HUES48 (cell line): ENCODE data around the gene MCHR1.

Experiments used
- H3K27ac ChIP-seq: one replicate; pipeline ENCODE4 v1.7.0; 2013; ENCODE audit warnings: low read depth, low read length, inconsistent platforms
- H3K27me3 ChIP-seq: 2 replicates; pipeline ENCODE4 v1.6.1; 2013; ENCODE audit warnings: mild to moderate bottlenecking, low read length; ENCODE audit not compliant: control insufficient read depth, insufficient read depth
- H3K36me3 ChIP-seq: 2 replicates; pipeline ENCODE4 v1.6.1; 2013; ENCODE audit warnings: low read length; ENCODE audit not compliant: control insufficient read depth, insufficient read depth
- H3K4me1 ChIP-seq: 2 replicates; pipeline ENCODE4 v1.6.1; 2013; ENCODE audit warnings: mild to moderate bottlenecking, low read length; ENCODE audit not compliant: control insufficient read depth, insufficient read depth
- H3K4me3 ChIP-seq: 2 replicates; pipeline ENCODE4 v1.5.1; 2013; ENCODE audit warnings: mild to moderate bottlenecking, low read depth, low read length
- H3K9ac ChIP-seq: 2 replicates; pipeline ENCODE4 v1.6.1; 2013; ENCODE audit warnings: mild to moderate bottlenecking, low read depth, low read length, moderate library complexity
- H3K9me3 ChIP-seq: 2 replicates; pipeline ENCODE4 v1.6.1; 2013; ENCODE audit warnings: low read length; ENCODE audit not compliant: control insufficient read depth, insufficient read depth

Gene MCHR1

GRCh38 chr22:40701274-40701673, 22.0 kb downstream of the MCHR1 start:
- Histone ChIP-seq H3K9me3 (no peaks in the 10 kb centered on the region), H3K4me3 (no peak overlapping the region), H3K36me3 (no peaks in the 10 kb centered on the region), H3K27me3 (no peaks in the 10 kb centered on the region), H3K4me1 (peaks cover 4% of the 10 kb centered on the region; the same call in 1 of the 2 replicates), H3K9ac (no peak overlapping the region), H3K27ac (no peak overlapping the region)

- no peak overlapping the region for H3K27ac ChIP-seq
- no peaks in the 10 kb centered on the region for H3K36me3 ChIP-seq
- H3K9me3 ChIP-seq: peaks cover 6% of the 10 kb centered on the region
- H3K27me3 ChIP-seq: no peaks in the 10 kb centered on the region
- H3K4me1 ChIP-seq: peaks cover 4% of the 10 kb centered on the region; the same call in 1 of the 2 replicates
- H3K4me3 ChIP-seq: no peak overlapping the region
- no peak overlapping the region for H3K9ac ChIP-seq
Measured at GRCh38 chr22:40703174-40703573, 23.9 kb downstream of the MCHR1 start.

GRCh38 chr22:40703736-40704135, 24.5 kb downstream of the MCHR1 start:
- H3K27me3 ChIP-seq: no peaks in the 10 kb centered on the region
- H3K9ac ChIP-seq: no peak overlapping the region
- peaks cover 6% of the 10 kb centered on the region for H3K9me3 ChIP-seq
- peaks cover 4% of the 10 kb centered on the region; the same call in 1 of the 2 replicates for H3K4me1 ChIP-seq
- H3K36me3 ChIP-seq: no peaks in the 10 kb centered on the region
- H3K4me3 ChIP-seq: no peak overlapping the region
- H3K27ac ChIP-seq: no peak overlapping the region

- H3K27me3 ChIP-seq: no peaks in the 10 kb centered on the region
- no peak overlapping the region for H3K9ac ChIP-seq
Measured at GRCh38 chr22:40705918-40706682, 26.8 kb downstream of the MCHR1 start.

GRCh38 chr22:40707154-40707553, 27.9 kb downstream of the MCHR1 start:
- H3K4me3 ChIP-seq: no peak overlapping the region
- no peak overlapping the region for H3K9ac ChIP-seq
- peaks cover 9% of the 10 kb centered on the region for H3K4me1 ChIP-seq
- no peaks in the 10 kb centered on the region for H3K27me3 ChIP-seq
- peaks cover 6% of the 10 kb centered on the region for H3K9me3 ChIP-seq
- H3K27ac ChIP-seq: no peak overlapping the region
- H3K36me3 ChIP-seq: no peaks in the 10 kb centered on the region

More at GRCh38 chr22:40705918-40706682, 26.8 kb downstream of the MCHR1 start:
- H3K4me1 ChIP-seq: peaks cover 9% of the 10 kb centered on the region
- H3K9me3 ChIP-seq: peaks cover 6% of the 10 kb centered on the region
- no peaks in the 10 kb centered on the region for H3K36me3 ChIP-seq
- no peak overlapping the region for H3K4me3 ChIP-seq
- no peak overlapping the region for H3K27ac ChIP-seq

- Histone ChIP-seq H3K4me1 (peaks cover 9% of the 10 kb centered on the region), H3K36me3 (no peaks in the 10 kb centered on the region), H3K4me3 (no peak overlapping the region), H3K27me3 (no peaks in the 10 kb centered on the region), H3K27ac (no peak overlapping the region), H3K9ac (no peak overlapping the region), H3K9me3 (peaks cover 6% of the 10 kb centered on the region)
Measured at GRCh38 chr22:40708177-40708576, 28.9 kb downstream of the MCHR1 start.

- H3K4me3 ChIP-seq: no peak overlapping the region
- peaks cover 17% of the 10 kb centered on the region for H3K4me1 ChIP-seq
- no peak overlapping the region for H3K27ac ChIP-seq
- peaks cover 6% of the 10 kb centered on the region for H3K9me3 ChIP-seq
- H3K36me3 ChIP-seq: no peaks in the 10 kb centered on the region
- H3K9ac ChIP-seq: no peak overlapping the region
- H3K27me3 ChIP-seq: no peaks in the 10 kb centered on the region
Measured at GRCh38 chr22:40709752-40710413, 30.6 kb downstream of the MCHR1 start.

- Histone ChIP-seq H3K4me1 (peaks cover 14% of the 10 kb centered on the region), H3K27ac (no peak overlapping the region), H3K36me3 (no peaks in the 10 kb centered on the region), H3K9me3 (peaks cover 3% of the 10 kb centered on the region; the same call in 1 of the 2 replicates), H3K9ac (no peak overlapping the region), H3K4me3 (no peak overlapping the region), H3K27me3 (no peaks in the 10 kb centered on the region)
Measured at GRCh38 chr22:40712311-40712710, 33.0 kb downstream of the MCHR1 start.

- peaks cover 19% of the 10 kb centered on the region for H3K4me1 ChIP-seq
- peak overlapping the region; percentile 36 for H3K4me3 ChIP-seq
- no peaks in the 10 kb centered on the region for H3K27me3 ChIP-seq
- peak overlapping the region; percentile 86 for H3K27ac ChIP-seq
- peak overlapping the region; percentile 5; the same call in 1 of the 2 replicates for H3K9ac ChIP-seq
- no peaks in the 10 kb centered on the region for H3K36me3 ChIP-seq
- H3K9me3 ChIP-seq: no peaks in the 10 kb centered on the region
Measured at GRCh38 chr22:40714499-40715337, 35.4 kb downstream of the MCHR1 start.

GRCh38 chr22:40716116-40716515, 36.8 kb downstream of the MCHR1 start:
- H3K36me3 ChIP-seq: no peaks in the 10 kb centered on the region
- H3K4me3 ChIP-seq: no peak overlapping the region
- H3K4me1 ChIP-seq: peaks cover 16% of the 10 kb centered on the region
- H3K9ac ChIP-seq: no peak overlapping the region
- no peaks in the 10 kb centered on the region for H3K27me3 ChIP-seq
- no peaks in the 10 kb centered on the region for H3K9me3 ChIP-seq
- H3K27ac ChIP-seq: no peak overlapping the region
